Activated CD8-positive, alpha-beta memory T cell treated with anti-CD3 and anti-CD28 coated beads for 1 hour (primary cell): ENCODE measurements around the gene COX7A2.

Experiments used
- DNase-seq, 2 donors: peaks; one replicate each; pipeline ENCODE4 v3.0.0-alpha.2; 2020; ENCODE audit warnings: low read depth in 1 of 2; ENCODE audit errors: extremely low read depth in 1 of 2

Gene COX7A2

DNA sequence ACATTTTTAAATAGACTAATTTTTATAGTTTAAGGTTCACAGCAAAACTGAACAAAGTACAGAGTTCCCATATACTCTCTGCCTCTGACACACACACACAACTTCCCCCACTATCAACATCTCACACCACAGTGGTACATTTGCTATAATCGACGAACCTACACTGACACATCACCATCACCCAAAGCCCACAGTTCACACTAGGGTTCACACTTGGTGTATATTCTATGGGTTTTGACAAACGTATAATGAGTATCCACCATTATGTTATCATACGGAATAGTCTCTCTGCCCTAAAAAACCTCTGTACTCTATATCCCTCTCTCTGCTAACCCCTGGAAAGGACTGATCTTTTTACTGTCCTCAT is 25.4 kb upstream of the COX7A2 start:
- DNase-seq, result no peak

GRCh38 chr6:75268121-75268987 is 24.8 kb upstream of the COX7A2 start:
- DNase-seq, result no peak

- no peak for DNase-seq
Measured at GRCh38 chr6:75267461-75267860, 23.9 kb upstream of the COX7A2 start.

DNA sequence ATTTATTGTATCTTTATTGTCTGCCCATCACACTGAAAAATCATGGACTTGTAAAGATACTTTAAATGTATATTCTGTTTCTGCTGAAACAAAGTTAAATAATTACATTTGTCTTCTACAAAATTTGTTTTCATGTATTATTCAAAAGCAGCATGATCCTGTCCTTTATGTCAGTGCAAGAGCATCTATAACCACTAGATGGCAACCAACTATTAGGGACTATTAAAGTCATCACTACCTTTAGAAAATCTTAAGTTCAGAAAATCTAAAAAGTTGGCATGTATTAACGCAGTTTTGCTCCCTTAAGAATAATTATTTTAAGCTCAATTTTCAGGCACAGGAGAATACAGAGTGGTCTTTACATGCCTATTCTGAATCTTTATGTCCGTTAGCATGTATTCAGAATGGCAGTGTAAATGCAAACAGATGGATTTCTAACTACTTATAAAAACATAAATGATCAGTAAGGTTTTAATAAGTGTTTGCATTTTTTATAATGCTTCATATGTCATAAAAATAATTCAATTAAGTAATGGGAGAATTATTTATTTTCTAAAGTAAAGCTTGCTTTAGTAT is 23.2 kb upstream of the COX7A2 start:
- no peak for DNase-seq

DNA sequence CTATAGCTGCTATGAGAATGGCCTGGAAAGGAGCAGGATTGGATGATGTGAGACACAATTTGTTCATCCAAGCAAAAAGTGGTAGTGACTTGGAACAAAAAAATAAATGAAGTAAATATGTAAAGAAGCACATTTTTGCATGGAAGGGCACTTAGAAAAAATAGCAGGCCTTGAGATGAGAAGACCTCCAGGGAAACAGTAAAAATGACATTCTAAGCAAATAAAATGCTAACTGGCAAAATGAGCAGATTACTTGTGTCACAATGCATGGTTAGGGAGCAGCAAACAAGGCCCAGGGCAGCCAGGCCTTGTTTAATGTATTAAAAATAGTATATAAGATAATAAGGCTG is 19.8 kb upstream of the COX7A2 start:
- no peak for DNase-seq

DNA sequence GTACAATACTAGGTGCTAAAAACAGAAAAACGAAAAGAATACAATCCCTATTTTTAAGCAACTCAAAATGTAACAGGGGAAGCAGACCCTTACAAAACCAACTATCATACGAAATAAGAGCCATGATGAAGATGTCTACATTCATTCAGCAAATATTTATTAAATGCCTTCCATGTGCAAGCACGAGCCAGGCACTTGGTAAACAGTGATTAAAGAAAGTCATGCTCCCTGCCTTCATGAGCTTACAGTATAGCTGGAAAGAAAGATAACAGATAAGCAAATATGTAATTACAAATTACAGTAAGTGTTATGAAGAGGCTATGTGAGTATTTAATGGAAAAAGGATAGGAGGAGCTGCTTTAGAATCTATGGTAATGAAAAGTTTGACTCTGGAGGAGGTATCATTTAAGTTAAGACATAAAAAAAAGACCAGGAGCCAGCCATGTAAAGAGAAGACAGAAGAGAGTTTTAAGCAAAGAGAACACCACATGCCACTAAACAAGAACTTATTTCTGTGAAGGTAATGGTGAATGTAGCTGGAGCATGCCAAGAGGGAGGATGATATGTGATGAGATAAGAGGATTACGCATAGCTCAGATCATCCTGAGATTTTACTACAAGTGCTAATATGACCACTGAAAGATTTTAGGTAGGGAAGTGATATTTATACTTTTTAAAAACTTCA is 19.3 kb upstream of the COX7A2 start:
- no peak for DNase-seq

GRCh38 chr6:75261299-75261698 is 17.7 kb upstream of the COX7A2 start:
- DNase-seq, result no peak

GRCh38 chr6:75257343-75258087 is 13.9 kb upstream of the COX7A2 start:
- DNase-seq, result no peak

- DNase-seq, result no peak
Measured at GRCh38 chr6:75250552-75250951, 7.0 kb upstream of the COX7A2 start.

DNA sequence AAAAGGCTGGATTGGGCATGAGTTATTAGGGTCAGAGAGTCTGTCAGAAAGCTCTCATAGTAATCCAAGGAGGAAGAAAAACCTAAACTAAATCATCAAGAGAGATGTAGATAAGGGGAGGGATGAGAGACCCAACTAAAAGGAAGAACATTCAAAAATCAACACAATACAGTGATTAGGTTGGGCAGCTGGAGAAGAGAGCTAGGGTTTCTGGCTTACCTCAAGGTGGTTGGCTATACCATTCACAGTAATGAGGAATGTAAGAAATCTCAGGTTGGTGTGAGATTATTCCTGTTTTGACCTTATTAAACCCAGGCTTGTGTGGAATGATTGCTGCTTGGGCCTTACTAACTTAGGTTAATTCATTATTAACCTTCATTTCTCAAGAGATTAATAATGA is 6.2 kb upstream of the COX7A2 start:
- DNase-seq, result no peak

GRCh38 chr6:75246386-75246785 is 2.8 kb upstream of the COX7A2 start:
- DNase-seq, result no peak

DNA sequence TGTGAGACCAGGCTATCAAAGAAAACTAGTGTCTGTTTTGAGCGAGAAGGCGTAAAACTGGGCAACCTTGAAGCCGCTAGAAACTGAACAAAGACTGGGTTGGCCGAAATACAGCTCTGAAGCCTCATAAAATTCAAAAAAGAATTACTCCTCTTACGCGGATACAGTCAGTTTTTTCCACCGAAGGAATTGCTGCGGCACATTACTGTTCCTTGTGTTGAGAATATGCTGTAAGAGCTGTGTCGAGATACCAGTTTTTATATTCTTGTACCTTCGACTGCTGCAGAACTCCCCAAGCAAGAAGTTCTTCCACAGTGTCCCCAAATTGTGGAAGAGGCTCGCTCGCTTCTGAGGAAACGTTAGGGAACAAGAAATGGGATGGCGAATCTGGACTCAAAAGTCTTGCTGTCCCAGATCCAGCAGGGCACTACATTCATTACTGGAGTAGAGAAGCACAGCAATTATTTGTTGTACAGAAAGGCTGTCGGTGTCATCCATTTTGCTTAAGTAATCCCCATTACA is 523 bp upstream of the COX7A2 start:
- no peak for DNase-seq

- no peak for DNase-seq
Measured at GRCh38 chr6:75236630-75237029, 7.0 kb downstream of the COX7A2 start.

- no peak for DNase-seq
Measured at GRCh38 chr6:75235271-75235670, 8.3 kb downstream of the COX7A2 start.

DNA sequence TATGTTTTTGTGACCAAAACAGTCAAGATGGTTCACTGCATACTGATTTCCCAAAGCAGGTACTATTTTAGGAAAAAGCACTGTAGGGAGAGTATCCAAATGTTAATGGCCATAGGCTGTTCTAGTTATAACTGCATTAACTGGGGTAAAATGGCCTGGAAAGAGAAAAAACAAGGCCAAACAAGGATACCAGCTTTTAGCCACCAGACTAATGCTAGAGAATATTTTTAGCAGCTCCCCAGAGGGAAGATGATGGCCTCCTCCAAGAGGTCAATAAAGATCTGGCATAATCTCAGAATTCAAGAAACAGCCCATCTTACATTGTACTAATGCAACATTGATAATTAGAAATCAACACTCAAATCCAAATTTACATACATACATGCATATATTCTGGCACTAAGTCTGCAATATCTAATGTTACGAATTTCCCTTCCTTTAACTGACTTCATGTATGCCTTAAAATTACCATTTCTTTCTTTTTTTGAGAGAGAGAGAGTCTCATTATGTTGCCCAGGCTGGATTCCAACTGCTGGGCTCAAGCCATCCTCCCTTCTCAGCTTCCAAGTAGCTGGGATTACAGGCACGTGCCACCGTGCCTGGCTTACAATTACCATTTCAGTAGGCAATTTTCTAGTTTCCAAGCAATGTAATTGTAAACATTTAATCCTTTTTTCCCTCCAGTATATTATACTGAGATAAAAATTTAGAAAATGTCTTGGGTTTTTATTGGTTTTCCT is 9.3 kb downstream of the COX7A2 start:
- no peak for DNase-seq

DNA sequence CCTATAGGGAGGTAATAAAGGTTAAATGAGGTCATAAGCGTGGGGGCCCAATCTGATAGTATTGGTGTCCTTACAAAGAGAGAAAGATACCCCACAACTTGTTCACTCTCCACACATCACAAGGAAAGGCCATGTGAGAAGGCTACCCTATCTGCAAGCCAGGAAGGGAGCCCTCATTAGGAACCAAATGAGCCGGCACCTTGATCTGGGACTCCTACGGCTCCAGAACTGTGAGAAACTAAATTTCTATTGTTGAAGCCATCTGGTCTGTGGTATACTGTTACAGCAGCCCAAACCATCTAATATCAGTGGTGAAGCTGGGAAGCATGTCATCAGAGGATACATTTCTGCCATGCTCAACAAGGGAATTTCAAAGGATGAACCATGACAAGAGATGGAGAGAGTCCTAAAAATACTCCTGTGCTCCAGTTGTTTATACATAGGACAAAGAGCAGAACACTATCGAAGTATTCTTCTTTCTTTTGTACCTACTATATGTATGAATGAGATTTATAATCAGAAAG is 10.4 kb downstream of the COX7A2 start:
- DNase-seq, result no peak

GRCh38 chr6:75230484-75231325 is 12.9 kb downstream of the COX7A2 start:
- DNase-seq, result no peak

- no peak for DNase-seq
Measured at GRCh38 chr6:75224303-75224926, 19.2 kb downstream of the COX7A2 start.

DNA sequence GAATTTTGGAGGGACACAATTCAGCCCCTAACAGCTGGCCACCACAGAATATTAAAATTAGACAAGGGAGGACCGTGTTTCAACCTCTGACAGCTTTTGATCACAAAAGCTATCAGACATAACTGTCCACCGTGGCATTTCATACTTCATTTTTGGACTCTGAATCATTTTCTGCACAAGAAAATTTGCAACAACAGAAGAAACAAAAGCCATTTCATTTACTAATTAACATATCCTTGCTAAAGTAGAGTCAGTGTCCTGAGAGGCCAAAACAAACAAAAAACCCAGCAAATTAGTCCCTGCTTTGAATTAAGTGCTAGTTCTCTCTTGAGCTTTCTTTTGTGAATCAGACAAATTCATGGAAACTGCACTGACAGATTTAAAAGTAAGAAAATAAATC is 20.2 kb downstream of the COX7A2 start:
- DNase-seq, result no peak
